Loucy (cell line): ENCODE measurements around the gene MPPE1.

Experiments used
- EZH2phosphoT487 ChIP-seq: fragments of 200-600 bp; IDR thresholded peaks from 2 replicates; pipeline ENCODE4 v1.6.1; 2018; ENCODE audit warnings: antibody characterized with exemption, mild to moderate bottlenecking, moderate library complexity, borderline replicate concordance
- TF ChIP-seq, protein P1 (sequence below): fragments of 200-600 bp; sonication (generic); conservative IDR thresholded peaks from 2 replicates; pipeline ENCODE4 v1.5.1; 2014; ENCODE audit warnings: mild to moderate bottlenecking, antibody characterized with exemption, low read length

GRCh38 chr18:11884396-11885030, 23.6 kb downstream of the MPPE1 start:
- TF ChIP-seq, protein P1, sequence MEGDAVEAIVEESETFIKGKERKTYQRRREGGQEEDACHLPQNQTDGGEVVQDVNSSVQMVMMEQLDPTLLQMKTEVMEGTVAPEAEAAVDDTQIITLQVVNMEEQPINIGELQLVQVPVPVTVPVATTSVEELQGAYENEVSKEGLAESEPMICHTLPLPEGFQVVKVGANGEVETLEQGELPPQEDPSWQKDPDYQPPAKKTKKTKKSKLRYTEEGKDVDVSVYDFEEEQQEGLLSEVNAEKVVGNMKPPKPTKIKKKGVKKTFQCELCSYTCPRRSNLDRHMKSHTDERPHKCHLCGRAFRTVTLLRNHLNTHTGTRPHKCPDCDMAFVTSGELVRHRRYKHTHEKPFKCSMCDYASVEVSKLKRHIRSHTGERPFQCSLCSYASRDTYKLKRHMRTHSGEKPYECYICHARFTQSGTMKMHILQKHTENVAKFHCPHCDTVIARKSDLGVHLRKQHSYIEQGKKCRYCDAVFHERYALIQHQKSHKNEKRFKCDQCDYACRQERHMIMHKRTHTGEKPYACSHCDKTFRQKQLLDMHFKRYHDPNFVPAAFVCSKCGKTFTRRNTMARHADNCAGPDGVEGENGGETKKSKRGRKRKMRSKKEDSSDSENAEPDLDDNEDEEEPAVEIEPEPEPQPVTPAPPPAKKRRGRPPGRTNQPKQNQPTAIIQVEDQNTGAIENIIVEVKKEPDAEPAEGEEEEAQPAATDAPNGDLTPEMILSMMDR = no peak
- TF ChIP-seq EZH2phosphoT487 = no peak
